Activated CD4-positive, CD25-positive, alpha-beta regulatory T cell (primary cell): ENCODE data around the gene PRUNE2.

ENCODE experiments used
- DNase-seq, 4 experiments: peaks; one replicate each; lab custom pipeline; 2025; lab: John Stamatoyannopoulos, UW

Gene PRUNE2

DNA sequence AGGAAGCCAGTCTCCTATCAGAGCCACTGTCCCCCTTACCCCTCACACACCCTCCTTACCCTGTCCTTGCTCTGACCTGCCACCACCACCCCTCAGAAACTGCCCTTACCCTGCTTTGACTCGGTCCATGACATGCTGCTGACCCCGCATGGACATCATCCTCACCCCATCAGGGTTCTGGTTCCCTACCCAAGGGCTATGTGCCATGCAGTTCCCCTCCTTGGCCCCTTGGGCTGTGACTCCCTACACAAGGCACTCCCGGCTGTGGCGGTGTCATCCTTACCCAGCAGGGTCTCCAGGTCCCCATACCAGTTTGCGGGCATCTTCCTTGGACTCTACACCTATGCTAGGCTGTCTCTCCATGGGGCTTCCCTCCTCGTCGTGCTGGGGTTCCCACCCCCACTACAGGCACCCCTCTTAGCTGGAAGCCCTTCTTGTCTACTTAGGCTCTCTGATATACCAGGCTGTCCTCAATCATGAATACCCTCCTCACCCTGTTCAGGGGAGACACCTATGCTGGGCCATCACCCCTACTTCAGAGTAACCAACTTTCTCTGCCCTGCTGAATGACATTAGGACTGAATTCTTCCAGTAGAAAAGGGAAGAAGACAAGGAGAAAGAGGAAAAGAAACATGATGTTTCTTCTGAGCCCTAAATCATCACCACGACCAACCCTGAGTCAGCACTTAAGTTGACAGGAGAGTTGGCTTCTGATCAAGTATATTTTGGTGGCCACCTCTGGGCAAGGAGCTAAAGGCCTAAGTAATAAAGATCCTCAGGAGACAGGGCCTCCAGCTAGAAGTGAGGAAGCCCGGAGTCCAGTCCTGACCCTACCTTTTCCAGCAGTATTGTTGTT is 331.8 kb downstream of the PRUNE2 start:
- DNase-seq, result no peak

DNA sequence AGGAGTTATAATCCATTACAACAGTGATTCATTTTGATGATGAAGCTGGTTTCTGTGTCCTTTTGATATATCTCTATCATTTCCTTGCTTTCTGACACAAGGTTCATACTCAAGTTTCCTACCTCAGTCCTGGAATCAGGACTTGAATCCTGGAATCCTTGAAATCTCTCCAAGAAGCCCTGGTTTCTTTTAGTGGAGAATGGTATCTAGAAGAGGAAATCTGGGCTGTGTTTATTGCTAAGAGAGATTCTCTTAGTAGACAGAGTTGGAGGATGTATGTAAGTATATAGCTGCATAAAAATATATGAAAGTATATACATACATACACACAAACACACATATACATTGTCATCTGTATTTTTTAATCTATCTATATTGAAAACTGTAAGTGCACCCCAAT is 332.5 kb downstream of the PRUNE2 start:
- no peak for DNase-seq

DNA sequence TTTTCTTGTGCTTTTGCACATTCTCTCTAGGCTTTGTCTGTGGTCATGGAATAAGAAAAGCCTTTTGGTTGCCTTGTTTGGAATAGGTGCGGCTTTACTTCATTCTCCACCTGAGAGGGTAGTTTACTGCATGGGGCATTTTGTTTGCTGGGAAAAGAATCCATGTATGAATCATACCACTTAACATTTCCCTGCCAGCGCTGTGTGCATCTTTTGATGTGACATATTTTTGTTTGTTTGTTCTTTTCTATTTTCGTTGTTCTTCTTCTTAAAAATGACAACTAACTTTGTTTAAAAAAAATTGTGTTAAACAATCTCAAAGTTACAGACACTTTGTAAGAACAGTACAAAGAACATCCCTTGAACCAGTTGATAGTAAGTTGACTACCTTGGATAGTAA is 333.8 kb downstream of the PRUNE2 start:
- no peak for DNase-seq

DNA sequence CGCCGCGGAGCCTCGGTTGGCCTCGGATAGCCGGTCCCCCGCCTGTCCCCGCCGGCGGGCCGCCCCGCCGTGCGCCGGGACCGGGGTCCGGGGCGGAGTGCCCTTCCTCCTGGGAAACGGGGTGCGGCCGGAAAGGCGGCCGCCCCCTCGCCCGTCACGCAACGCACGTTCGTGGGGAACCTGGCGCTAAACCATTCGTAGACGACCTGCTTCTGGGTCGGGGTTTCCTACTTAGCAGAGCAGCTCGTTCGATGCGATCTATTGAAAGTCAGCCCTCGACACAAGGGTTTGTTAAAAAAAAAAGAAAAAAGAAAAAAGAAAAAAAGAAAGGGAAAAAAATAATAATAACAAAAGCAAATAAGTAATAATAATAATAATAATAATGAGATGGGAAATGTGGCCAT is 334.2 kb downstream of the PRUNE2 start:
- DNase-seq, result no peak

DNA sequence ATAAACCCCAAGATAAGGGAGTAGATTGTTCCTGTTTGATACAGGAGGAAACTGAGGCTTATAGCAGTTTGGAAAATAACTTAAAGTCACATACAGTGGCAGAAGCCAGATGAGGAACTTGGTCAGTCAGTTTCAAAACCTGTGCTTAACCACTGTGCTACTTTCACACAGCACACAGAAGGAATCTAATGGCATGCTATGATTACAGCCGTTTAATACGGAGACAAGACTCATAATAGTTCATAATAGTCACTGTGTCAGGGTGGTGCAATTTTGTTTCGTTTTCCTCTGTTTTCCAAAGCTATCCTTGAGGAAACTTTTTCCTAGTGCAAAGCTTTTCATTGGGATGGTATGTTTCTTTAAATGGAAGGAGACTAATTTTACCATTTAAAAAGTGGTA is 334.6 kb downstream of the PRUNE2 start:
- DNase-seq, result no peak

DNA sequence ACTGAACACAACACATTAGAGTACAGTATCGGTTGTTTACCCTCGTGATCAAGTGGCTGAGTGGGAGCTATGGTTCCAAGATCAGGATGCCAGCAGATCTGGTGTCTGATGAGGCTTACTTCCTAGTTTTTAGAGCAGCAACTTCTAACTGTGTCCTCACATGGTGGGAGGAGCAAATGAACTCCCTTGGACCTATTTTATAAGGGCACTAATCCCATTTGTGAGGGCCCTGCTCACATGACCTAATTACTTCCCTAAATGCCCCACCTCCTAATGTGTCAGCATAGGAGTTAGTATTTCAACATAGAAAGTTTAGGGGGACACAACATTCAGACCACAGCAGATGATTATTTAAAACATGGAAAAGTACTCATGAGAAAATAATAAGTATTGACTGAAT is 335.1 kb downstream of the PRUNE2 start:
- no peak for DNase-seq

DNA sequence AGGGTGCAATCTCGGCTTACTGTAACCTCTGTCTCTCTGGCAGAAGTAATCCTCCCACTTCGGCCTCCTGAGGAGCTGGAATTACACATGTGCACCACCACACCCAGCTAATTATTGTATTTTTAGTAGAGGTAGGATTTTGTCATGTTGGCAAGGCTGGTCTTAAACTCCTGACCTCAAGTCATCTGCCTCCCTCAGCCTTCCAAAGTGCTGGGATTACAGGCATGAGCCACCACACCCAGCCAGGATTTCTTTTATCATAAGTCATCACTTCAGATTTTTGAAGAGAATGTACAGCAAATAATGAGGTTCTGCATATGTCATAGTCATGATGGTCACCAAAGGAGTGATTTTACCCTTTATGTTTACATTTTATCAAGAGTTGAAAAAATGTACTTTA is 338.8 kb downstream of the PRUNE2 start:
- DNase-seq, result no peak

DNA sequence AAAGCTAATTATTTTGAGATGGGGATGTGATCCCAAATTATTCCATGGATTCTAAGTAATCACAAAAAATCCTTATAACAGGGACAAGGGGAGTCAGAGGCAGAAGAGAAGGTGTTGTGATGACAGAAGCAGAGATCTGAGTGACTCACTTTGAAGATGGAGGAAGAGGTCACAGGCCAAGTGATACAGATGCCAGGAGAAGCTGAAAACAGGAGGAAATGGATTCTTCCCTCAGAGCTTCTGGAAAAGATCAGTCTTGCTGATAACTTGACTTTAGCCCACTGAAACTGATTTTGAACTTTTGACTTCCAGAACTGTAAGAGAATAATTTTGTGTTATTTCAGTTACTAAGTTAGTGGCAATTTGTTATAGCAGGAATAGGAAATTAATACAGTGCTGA is 341.6 kb downstream of the PRUNE2 start:
- no peak for DNase-seq

DNA sequence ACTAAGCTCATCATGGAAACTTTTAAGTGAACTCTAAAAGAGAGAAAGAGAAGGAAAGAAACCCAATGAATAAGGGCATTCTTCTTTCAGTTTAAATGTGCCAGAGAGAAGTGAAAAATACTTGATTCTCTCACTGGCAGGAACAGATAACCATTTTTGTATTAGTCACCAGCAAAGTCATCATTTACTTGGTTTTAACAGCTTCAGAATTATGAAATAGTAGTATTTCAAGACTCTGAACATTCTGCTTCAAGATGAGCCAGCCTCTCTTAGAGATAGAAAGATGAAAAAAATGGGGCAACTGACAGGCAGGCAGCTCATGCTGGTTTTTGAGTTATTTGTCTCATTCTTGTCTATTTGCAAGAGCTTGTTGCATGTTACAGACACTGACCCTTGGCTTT is 343.4 kb downstream of the PRUNE2 start:
- no peak for DNase-seq

DNA sequence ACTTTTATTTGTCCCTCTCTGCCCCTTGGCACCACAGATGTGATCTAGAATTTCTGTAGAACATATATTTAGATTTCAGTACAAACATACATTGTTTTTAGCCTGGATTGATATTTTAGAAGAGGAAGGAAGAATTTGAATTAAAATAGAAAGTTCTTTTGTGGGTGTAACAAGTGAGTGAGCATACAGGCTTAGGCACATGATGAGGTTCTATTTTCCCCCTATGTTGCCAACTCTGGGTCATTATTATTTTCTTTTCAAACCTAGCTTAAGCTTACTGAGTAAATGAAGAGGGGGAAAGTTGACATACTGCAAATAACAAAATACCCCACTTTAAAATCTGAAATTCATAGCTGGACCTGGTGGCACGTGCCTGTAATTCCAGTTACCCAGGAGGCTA is 344.0 kb downstream of the PRUNE2 start:
- no peak for DNase-seq
